HepG2 (cell line): ENCODE measurements around the gene CPVL. TPM values are rescaled to one million over a fixed set of nuclear protein-coding genes. Genes with fewer than 3 reads are reported as not detected.

Experiments used
- ATAC-seq: fragments of 200-7000 bp; cut with Tn5 transposase; 3 replicates; pipeline ENCODE4 v1.9.1; 2020; ENCODE audit warnings: mild to moderate bottlenecking, moderate library complexity
- BruUV-seq: library from RNA; stranded (reverse); fragments of 400-500 nt; replicated peaks from 2 replicates; lab custom pipeline; 2021; lab: Mats Ljungman, UMichigan
- CTCF ChIA-PET: fragments of 300-600 bp; formaldehyde crosslinking; extraction: SDS; loops from one replicate; lab custom pipeline; 2021; ENCODE audit warnings: low total read pairs, inconsistent platforms, low intra/inter-chr PET ratio; lab: Yijun Ruan, JAX
- POLR2A ChIA-PET: fragments of 350-600 bp; sonication (Branson Sonifier 250); formaldehyde crosslinking; loops from one replicate; lab custom pipeline; 2020; ENCODE audit warnings: antibody characterized with exemption, inconsistent platforms; lab: Yijun Ruan, JAX
- DNase-seq: peaks from one replicate; pipeline ENCODE4 v3.0.0-alpha.2; 2015; ENCODE audit warnings: low spot score
- FAIRE-seq: peaks from 3 replicates; lab custom pipeline; 2011; peaks lifted over from hg19 to GRCh38; lab: Jason Lieb, UNC
- H2AFZ ChIP-seq: one replicate; pipeline ENCODE4 v1.6.1; 2011; ENCODE audit warnings: low read length, inconsistent platforms
- H3K27ac ChIP-seq: fragments of 300-600 bp; 3 replicates; pipeline ENCODE4 v1.8.0; 2011; ENCODE audit warnings: mixed run types, mild to moderate bottlenecking, mixed read lengths, low read length, inconsistent platforms; ENCODE audit not compliant: insufficient read depth; ENCODE audit errors: extremely low read length
- H3K27me3 ChIP-seq, 2 experiments: fragments of 200-600 bp in 1 of 2; 2 replicates in 1 of 2; 3 replicates in 1 of 2; pipeline versions ENCODE4 v1.6.0 to v1.8.0; 2011; ENCODE audit warnings: low read length in 2 of 2, mild to moderate bottlenecking in 2 of 2, moderate library complexity in 2 of 2, inconsistent platforms in 1 of 2; ENCODE audit not compliant: insufficient read depth in 2 of 2, control insufficient read depth in 1 of 2
- H3K36me3 ChIP-seq, 2 experiments: fragments of 200-600 bp in 1 of 2; replicated peaks in 1 of 2; 2 replicates in 1 of 2; 3 replicates in 1 of 2; pipeline versions ENCODE4 v1.5.1 to v1.8.0; 2011; ENCODE audit warnings: low read length in 2 of 2, inconsistent platforms in 1 of 2; ENCODE audit not compliant: insufficient read depth in 2 of 2, control insufficient read depth in 1 of 2
- H3K4me1 ChIP-seq: 2 replicates; pipeline ENCODE4 v1.5.1; 2012; ENCODE audit warnings: low read length, inconsistent platforms; ENCODE audit not compliant: insufficient read depth
- H3K4me2 ChIP-seq: 2 replicates; pipeline ENCODE4 v1.6.0; 2011; ENCODE audit warnings: low read depth, low read length, inconsistent platforms
- H3K4me3 ChIP-seq, 3 experiments: fragments of 200-600 bp in 1 of 3; sonication (generic), shearing (Covaris generic) in 1 of 3; replicated peaks in 1 of 3; 2 replicates each; pipeline ENCODE4 v1.5.1; 2011 to 2016; ENCODE audit warnings: low read length in 3 of 3, inconsistent platforms in 2 of 3, low read depth in 2 of 3, mild to moderate bottlenecking in 2 of 3, control low read depth in 1 of 3, mixed read lengths in 1 of 3; ENCODE audit not compliant: insufficient read depth in 1 of 3
- H3K79me2 ChIP-seq: one replicate; pipeline ENCODE4 v1.6.1; 2011; ENCODE audit warnings: low read length, inconsistent platforms; ENCODE audit not compliant: insufficient read depth
- H3K9ac ChIP-seq: 2 replicates; pipeline ENCODE4 v1.6.0; 2011; ENCODE audit warnings: mild to moderate bottlenecking, low read depth, low read length, inconsistent platforms; ENCODE audit not compliant: insufficient read depth
- H3K9me3 ChIP-seq: 2 replicates; pipeline ENCODE4 v1.5.1; 2012; ENCODE audit warnings: mild to moderate bottlenecking, low read length
- H4K20me1 ChIP-seq: 2 replicates; pipeline ENCODE4 v1.6.0; 2011; ENCODE audit warnings: inconsistent platforms, mild to moderate bottlenecking, low read length, moderate library complexity; ENCODE audit not compliant: insufficient read depth
- MTA3 ChIP-seq: sonication (generic); formaldehyde crosslinking; IDR thresholded peaks from 2 replicates; pipeline ENCODE4 v1.4.0; 2020; ENCODE audit warnings: missing genetic modification reagents
- TCF7 ChIP-seq: sonication (generic); IDR thresholded peaks from 2 replicates; pipeline ENCODE4 v1.6.1; 2016; ENCODE audit warnings: antibody characterized with exemption, low read depth
- TMF1 ChIP-seq: sonication (generic); formaldehyde crosslinking; IDR thresholded peaks from 2 replicates; pipeline ENCODE4 v1.8.1; 2022; ENCODE audit warnings: low read depth, missing genetic modification reagents
- ZFP90 ChIP-seq: sonication (generic); formaldehyde crosslinking; IDR thresholded peaks from 2 replicates; pipeline ENCODE4 v1.8.0; 2022; ENCODE audit warnings: missing genetic modification reagents, mild to moderate bottlenecking, inconsistent platforms, borderline replicate concordance
- ZNF609 ChIP-seq: sonication (generic); formaldehyde crosslinking; IDR thresholded peaks from 2 replicates; pipeline ENCODE4 v1.4.0; 2020; ENCODE audit warnings: mild to moderate bottlenecking, missing genetic modification reagents, borderline replicate concordance
- ZNF850 ChIP-seq: sonication (generic); formaldehyde crosslinking; conservative IDR thresholded peaks from 2 replicates; pipeline ENCODE4 v1.9.0; 2021; ENCODE audit warnings: mild to moderate bottlenecking, missing genetic modification reagents
- ZNF883 ChIP-seq: sonication (generic); formaldehyde crosslinking; IDR thresholded peaks from 2 replicates; pipeline ENCODE4 v1.5.1; 2020; ENCODE audit warnings: mild to moderate bottlenecking, missing genetic modification reagents; ENCODE audit errors: not compliant biosample characterization
- WGBS: methylation state at CpG from one replicate; pipeline ENCODE4 v1.1.6; 2017; ENCODE audit warnings: low lambda C conversion rate; 5-methylcytosine and 5-hydroxymethylcytosine counted together
- in situ Hi-C: cut with HindIII; loops from 2 replicates; pipeline ENCODE4 v1.10.0; 2017; ENCODE audit warnings: low pct_unique_long_range_greater_than_20kb; ENCODE audit not compliant: extremely low pct_ligation_motif_present
- intact Hi-C: fragments of 100-400 bp; cut with micrococcal nuclease; formaldehyde crosslinking; loops from one replicate; pipeline ENCODE4 v1.10.0; 2022; ENCODE audit not compliant: unreplicated experiment
- polyA plus RNA-seq, 8 experiments: library from polyadenylated mRNA; depleted of rRNA in 3 of 8; stranded (reverse) in 7 of 8; unstranded in 1 of 8; fragments of >200 nt; fragmentation: Illumina TruSeq in 4 of 8; extraction: Trizol in 4 of 8; gene quantifications; 2 replicates each; pipeline versions ENCODE4 v1.2.1 to v1.2.3, GENCODE V29; 2011 to 2016; ENCODE audit warnings: low read depth in 4 of 8, missing spikeins in 1 of 8, mixed read lengths in 1 of 8; ENCODE audit not compliant: insufficient read depth in 1 of 8
- total RNA-seq, 5 experiments: library from RNA; depleted of rRNA; stranded (reverse); fragments of >200 nt; fragmentation: Illumina TruSeq; extraction: Trizol; gene quantifications; 2 replicates each; pipeline ENCODE4 v1.2.3, GENCODE V29; 2016; ENCODE audit warnings: low read depth in 1 of 5
- TF ChIP-seq, protein P1 (sequence below): sonication (generic); formaldehyde crosslinking; IDR thresholded peaks from 2 replicates; pipeline ENCODE4 v1.9.0; 2021; ENCODE audit warnings: mild to moderate bottlenecking, missing genetic modification reagents
- TF ChIP-seq, protein P2 (sequence below): sonication (generic); formaldehyde crosslinking; IDR thresholded peaks from 2 replicates; pipeline ENCODE4 v1.8.0; 2022; ENCODE audit warnings: missing genetic modification reagents, mild to moderate bottlenecking, moderate library complexity, borderline replicate concordance

The CPVL gene
- total and polyA plus RNA-seq, 2 of the 13 experiments (the other 11 are each of a cell fraction or from before 2014, with no cell fraction given): 59.2 to 294 TPM

DNA sequence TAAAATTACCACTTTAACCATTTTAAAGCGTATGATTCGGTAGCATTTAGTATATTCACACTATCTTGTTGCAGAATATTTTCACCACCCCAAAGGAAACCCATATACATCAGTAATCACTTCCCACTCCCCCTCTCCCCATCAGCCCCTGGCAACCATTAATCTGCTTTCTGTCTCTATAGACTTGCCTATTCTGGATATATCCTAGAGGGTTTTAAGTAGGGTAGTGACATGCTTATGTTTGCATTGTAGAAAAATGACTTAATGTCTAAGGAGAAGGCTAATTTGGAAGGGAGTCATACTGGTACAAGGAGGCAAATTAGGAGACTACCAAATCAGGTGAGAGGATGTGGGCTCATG, 145.6 kb downstream of the CPVL start:
- H3K4me2 ChIP-seq: no peak overlapping the region
- peaks cover 14% of the 10 kb centered on the region for H3K4me1 ChIP-seq
- no peaks in the 10 kb centered on the region for H3K36me3 ChIP-seq
- ChIA-PET POLR2A (no interaction called here), CTCF (no interaction called here)
- H3K9me3 ChIP-seq: no peaks in the 10 kb centered on the region
- H3K79me2 ChIP-seq: no peaks in the 10 kb centered on the region
- no peaks in the 10 kb centered on the region for H3K27me3 ChIP-seq
- FAIRE-seq (no peak), ATAC-seq (no peak), DNase-seq (no peak)
- in situ Hi-C loops: no loop called here
- WGBS: 100% methylated on average over 2 of the region's 2 CpGs
- H3K9ac ChIP-seq: no peak overlapping the region
- H3K27ac ChIP-seq: no peak overlapping the region
- H3K4me3 ChIP-seq: no peak overlapping the region
- intact Hi-C loops: no loop called here
- no TSS peak for BruUV-seq
- H4K20me1 ChIP-seq: no peaks in the 10 kb centered on the region
- no peak overlapping the region for H2AFZ ChIP-seq
- TF ChIP-seq, protein P1, sequence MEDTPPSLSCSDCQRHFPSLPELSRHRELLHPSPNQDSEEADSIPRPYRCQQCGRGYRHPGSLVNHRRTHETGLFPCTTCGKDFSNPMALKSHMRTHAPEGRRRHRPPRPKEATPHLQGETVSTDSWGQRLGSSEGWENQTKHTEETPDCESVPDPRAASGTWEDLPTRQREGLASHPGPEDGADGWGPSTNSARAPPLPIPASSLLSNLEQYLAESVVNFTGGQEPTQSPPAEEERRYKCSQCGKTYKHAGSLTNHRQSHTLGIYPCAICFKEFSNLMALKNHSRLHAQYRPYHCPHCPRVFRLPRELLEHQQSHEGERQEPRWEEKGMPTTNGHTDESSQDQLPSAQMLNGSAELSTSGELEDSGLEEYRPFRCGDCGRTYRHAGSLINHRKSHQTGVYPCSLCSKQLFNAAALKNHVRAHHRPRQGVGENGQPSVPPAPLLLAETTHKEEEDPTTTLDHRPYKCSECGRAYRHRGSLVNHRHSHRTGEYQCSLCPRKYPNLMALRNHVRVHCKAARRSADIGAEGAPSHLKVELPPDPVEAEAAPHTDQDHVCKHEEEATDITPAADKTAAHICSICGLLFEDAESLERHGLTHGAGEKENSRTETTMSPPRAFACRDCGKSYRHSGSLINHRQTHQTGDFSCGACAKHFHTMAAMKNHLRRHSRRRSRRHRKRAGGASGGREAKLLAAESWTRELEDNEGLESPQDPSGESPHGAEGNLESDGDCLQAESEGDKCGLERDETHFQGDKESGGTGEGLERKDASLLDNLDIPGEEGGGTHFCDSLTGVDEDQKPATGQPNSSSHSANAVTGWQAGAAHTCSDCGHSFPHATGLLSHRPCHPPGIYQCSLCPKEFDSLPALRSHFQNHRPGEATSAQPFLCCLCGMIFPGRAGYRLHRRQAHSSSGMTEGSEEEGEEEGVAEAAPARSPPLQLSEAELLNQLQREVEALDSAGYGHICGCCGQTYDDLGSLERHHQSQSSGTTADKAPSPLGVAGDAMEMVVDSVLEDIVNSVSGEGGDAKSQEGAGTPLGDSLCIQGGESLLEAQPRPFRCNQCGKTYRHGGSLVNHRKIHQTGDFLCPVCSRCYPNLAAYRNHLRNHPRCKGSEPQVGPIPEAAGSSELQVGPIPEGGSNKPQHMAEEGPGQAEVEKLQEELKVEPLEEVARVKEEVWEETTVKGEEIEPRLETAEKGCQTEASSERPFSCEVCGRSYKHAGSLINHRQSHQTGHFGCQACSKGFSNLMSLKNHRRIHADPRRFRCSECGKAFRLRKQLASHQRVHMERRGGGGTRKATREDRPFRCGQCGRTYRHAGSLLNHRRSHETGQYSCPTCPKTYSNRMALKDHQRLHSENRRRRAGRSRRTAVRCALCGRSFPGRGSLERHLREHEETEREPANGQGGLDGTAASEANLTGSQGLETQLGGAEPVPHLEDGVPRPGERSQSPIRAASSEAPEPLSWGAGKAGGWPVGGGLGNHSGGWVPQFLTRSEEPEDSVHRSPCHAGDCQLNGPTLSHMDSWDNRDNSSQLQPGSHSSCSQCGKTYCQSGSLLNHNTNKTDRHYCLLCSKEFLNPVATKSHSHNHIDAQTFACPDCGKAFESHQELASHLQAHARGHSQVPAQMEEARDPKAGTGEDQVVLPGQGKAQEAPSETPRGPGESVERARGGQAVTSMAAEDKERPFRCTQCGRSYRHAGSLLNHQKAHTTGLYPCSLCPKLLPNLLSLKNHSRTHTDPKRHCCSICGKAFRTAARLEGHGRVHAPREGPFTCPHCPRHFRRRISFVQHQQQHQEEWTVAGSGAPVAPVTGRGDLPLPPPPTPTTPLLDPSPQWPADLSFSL (CRISPR knock-in tag): no peak
- TF ChIP-seq TCF7 (no peak), ZNF883 (no peak), ZNF609 (CRISPR knock-in tag) (no peak), ZFP90 (CRISPR knock-in tag) (no peak), TMF1 (no peak), ZNF850 (CRISPR knock-in tag) (no peak), MTA3 (no peak)
- TF ChIP-seq, protein P2, sequence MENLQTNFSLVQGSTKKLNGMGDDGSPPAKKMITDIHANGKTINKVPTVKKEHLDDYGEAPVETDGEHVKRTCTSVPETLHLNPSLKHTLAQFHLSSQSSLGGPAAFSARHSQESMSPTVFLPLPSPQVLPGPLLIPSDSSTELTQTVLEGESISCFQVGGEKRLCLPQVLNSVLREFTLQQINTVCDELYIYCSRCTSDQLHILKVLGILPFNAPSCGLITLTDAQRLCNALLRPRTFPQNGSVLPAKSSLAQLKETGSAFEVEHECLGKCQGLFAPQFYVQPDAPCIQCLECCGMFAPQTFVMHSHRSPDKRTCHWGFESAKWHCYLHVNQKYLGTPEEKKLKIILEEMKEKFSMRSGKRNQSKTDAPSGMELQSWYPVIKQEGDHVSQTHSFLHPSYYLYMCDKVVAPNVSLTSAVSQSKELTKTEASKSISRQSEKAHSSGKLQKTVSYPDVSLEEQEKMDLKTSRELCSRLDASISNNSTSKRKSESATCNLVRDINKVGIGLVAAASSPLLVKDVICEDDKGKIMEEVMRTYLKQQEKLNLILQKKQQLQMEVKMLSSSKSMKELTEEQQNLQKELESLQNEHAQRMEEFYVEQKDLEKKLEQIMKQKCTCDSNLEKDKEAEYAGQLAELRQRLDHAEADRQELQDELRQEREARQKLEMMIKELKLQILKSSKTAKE (CRISPR knock-in tag): no peak
